Measurements from ENCODE around the gene PDCD1LG2.

- no peak for TF ChIP-seq CTCF (IDR thresholded peaks at IDR 0.05)
- TF ChIP-seq POLR2AphosphoS5 (IDR thresholded peaks at IDR 0.05; ENCODE audit: low read depth, low read length): no peak
These were observed 4.9 kb downstream of the PDCD1LG2 start for GRCh38 chr9:5515261-5515650.

Measured in Panc1 (cell line).